GM18951 (cell line): ENCODE results near the gene CPSF4L.

ENCODE experiments used
- POLR2A ChIP-seq: IDR thresholded peaks from 4 replicates; pipeline ENCODE4 v1.6.1; 2011; ENCODE audit warnings: mild to moderate bottlenecking; ENCODE audit not compliant: insufficient read length, insufficient read depth; ENCODE audit errors: extremely low read depth
- in situ Hi-C: fragments of 300-500 bp; cut with MboI; formaldehyde crosslinking; loops from one replicate; pipeline ENCODE4 v1.12.0; 2022; ENCODE audit warnings: low sequenced_read_pairs, mixed read lengths, inconsistent platforms; ENCODE audit not compliant: unreplicated experiment

CPSF4L gene

GRCh38 chr17:73284354-73284753 lies 22.7 kb upstream of the CPSF4L start:
- in situ Hi-C loops = no loop called here
- TF ChIP-seq POLR2A = no peak

DNA sequence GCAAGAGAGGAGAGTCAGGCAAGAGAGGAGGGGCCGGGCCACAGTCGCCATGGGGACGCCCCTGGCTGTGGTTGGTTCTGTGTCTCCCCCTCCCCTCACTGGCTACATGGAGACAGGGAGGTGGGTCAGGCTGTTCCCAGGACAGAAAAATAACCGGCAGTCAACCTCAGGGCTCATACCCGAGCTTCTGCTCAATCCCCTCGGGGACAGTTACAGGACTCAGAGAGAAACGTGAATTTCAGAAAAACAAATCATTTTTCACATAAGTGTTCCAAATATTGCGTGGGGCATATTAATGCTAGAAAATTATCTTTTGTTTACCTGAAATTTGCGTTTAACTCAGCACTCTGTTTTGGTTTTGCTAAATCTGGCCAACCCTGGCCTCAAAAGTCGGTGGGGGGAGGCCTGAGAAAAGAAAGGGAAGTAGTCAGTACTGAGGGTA lies 22.2 kb upstream of the CPSF4L start:
- in situ Hi-C loops = no loop called here
- no peak for TF ChIP-seq POLR2A

- in situ Hi-C loops = no loop called here
- TF ChIP-seq POLR2A = no peak
Observed at GRCh38 chr17:73283250-73283649, 21.6 kb upstream of the CPSF4L start.

DNA sequence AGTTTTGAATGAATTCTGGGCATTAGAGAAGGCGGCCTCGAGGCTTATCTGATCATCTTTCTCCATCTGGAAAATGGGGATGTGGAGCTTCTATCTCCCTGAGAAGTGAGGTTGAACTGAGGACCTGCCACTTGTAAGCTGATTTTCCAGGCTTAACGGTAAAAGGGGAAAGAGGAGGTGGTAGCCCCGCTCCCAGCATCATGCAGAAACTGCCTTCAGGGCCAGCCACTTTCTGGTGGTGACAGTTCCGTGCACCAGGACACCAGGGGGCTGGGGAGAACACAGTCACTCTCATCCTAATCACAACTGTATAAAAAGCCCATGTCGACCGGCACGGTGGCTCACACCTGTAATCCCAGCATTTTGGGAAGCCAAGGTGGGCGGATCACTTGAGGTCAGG lies 20.9 kb upstream of the CPSF4L start:
- TF ChIP-seq POLR2A = no peak
- in situ Hi-C loops = no loop called here

DNA sequence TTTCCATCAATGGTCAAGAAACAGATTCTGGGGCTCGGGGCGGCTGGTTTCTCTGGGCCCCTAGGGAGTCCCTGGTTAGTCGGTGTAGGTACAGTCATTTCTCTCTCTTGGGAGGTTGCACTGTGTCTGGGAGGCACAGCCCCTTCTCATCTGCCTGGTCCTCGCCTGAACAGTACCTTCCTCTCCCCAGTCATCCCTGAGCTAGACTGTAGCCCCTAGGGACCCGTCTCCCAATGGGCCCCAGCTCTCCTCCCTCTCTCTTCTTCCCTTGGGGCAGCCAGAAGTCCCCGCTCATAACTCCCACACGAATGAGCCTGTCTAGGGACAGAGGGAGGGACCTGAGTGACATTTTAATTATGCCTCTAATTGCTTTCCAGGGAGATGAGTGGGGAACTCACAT lies 20.2 kb upstream of the CPSF4L start:
- in situ Hi-C loops = no loop called here
- no peak for TF ChIP-seq POLR2A

GRCh38 chr17:73280191-73280590 lies 18.5 kb upstream of the CPSF4L start:
- in situ Hi-C loops = no loop called here
- no peak for TF ChIP-seq POLR2A

DNA sequence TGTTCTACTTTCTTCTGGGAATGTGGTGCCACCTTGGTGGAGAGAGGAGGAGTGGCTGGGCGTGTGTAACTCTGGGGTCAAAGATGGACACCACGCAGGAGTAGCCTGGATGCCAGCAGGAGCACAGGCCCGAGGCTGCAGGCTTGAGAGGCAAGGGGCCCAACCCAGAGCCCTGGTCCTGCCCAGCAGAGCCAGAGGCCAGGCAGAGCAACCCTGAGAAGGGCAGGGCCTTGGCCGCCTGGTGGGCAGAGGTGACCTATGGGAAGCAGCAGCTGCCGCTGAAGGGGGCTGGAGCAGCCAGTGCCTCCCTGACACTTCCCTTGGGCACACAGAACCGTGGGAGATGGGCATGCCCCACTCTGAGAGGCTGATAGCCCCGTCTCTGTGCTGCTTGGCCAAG lies 18.0 kb upstream of the CPSF4L start:
- in situ Hi-C loops = no loop called here
- TF ChIP-seq POLR2A = no peak

DNA sequence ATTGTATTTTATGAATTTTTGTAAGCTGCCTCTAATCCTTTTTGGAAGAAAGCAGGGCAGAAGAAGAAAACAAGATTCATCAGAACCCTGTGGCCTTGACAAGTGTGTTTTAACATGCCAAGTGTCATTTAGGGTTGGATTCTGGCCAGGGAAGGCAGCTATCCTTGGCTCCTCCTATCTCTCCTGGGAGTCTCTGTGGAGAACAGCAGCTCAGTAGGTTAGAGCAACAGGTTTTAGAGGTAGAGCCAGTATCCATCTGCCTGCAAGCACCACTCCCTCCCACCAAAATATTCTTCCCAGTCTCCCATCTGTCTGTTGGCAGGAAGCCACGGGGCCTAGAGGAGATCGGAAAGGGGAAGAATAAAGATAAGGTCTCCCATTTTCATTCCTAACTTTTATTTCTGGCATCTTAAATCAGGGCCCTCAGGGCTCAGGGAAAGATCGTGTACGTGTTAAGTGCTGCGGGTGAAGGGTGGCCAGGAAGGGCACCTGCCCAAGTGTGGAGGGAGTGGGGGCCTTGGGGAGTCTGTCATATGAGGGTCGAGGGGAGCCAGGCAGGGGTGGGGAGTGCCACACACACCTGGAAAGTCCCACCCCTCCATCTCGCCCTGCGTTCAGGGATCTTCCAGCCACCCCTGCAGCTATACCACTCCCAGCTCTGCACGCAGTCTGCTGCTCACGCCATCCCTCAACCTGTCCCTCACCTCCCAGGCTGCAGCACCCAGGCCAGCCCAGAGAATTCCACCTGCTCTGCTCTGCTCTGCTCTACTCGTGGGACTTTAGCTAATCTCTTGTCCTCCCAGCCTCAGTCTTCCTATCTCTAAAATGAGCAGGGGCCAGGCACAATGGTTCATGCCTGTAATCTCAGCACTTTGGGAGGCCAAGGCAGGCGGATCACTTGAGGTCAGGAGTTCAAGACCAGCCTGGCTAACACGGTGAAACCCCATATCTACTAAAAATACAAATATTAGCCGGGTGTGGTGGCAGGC lies 17.1 kb upstream of the CPSF4L start:
- TF ChIP-seq POLR2A = no peak
- in situ Hi-C loops = no loop called here

DNA sequence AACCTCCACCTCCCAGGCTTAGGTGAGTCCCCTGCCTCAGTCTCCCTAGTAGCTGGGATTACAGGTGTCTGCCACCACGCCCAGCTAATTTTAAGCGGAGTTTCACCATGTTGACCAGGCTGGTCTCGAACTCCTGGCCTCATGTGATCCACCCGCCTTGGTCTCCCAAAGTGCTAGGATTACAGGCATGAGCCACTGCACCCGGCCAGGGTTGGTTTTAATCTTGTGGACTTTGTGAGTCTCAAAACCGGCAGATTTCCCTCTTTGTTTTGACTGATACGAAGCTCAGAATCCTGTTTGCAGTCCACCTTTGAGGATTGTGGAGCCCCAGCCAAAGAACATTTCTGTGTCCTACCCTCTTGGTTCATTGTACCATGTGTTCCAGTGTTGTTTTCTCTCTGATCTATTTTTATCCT lies 16.4 kb upstream of the CPSF4L start:
- TF ChIP-seq POLR2A = no peak
- in situ Hi-C loops = no loop called here

GRCh38 chr17:73274490-73274889 lies 12.8 kb upstream of the CPSF4L start:
- in situ Hi-C loops = no loop called here
- no peak for TF ChIP-seq POLR2A

GRCh38 chr17:73272906-73273218 lies 11.2 kb upstream of the CPSF4L start:
- no peak for TF ChIP-seq POLR2A
- in situ Hi-C loops = no loop called here

GRCh38 chr17:73271072-73271471 lies 9.4 kb upstream of the CPSF4L start:
- TF ChIP-seq POLR2A = peak; percentile 15
- in situ Hi-C loops = no loop called here

DNA sequence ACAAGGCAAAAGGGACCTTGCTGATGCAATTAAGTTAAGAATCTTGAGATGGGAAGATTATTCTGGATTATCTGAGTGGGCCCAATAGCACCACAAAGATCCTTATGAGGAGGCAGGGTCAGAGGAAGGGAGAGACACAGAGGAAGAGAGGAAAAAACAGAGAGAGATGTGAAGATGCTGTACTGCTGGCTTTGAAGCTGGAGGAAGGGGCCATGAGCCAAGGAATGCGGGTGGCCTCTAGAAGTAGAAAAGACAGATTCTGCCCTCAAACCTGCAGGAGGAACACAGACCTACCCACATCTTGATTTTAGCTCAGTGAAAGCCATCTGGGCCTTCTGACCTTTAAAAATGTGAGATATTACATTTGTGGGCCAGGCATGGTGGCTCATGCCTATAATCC lies 8.1 kb upstream of the CPSF4L start:
- in situ Hi-C loops = no loop called here
- TF ChIP-seq POLR2A = no peak

- no peak for TF ChIP-seq POLR2A
- in situ Hi-C loops = no loop called here
Observed at GRCh38 chr17:73269329-73269615, 7.6 kb upstream of the CPSF4L start.
